ENCODE measurements around the gene UCHL3.

- TF ChIP-seq CTCF (optimal IDR thresholded peaks at IDR 0.05 in 1 of 3, IDR thresholded peaks at IDR 0.05 in 1 of 3, conservative IDR thresholded peaks at IDR 0.05 in 1 of 3; ENCODE audit: extremely low read depth in 1 of 3, insufficient read depth in 2 of 3, low read length in 3 of 3) (no peak), EZH2 (IDR thresholded peaks at IDR 0.05; ENCODE audit: low read length) (no peak)
Measured at GRCh38 chr13:75600371-75600770, 50.8 kb downstream of the UCHL3 start.

Measured in keratinocyte (primary cell).